SK-N-SH treated with all-trans-retinoic acid at 6 μM for 48 hours (cell line): ENCODE measurements around the gene CYBA.

Experiments
- ARNTL ChIP-seq: fragments of 450-650 bp; formaldehyde crosslinking; IDR thresholded peaks from 2 replicates; pipeline ENCODE4 v1.5.0; 2020; ENCODE audit warnings: low read depth, mild to moderate bottlenecking, moderate library complexity, borderline replicate concordance
- BACH2 ChIP-seq: fragments of 250-450 bp; sonication (Bioruptor Pico); IDR thresholded peaks from 2 replicates; pipeline ENCODE4 v1.9.0; 2021; ENCODE audit warnings: mild to moderate bottlenecking, borderline replicate concordance
- PPARA ChIP-seq: fragments of 250-450 bp; sonication (Bioruptor Pico); IDR thresholded peaks from 2 replicates; pipeline ENCODE4 v1.5.0; 2020; ENCODE audit warnings: mild to moderate bottlenecking, borderline replicate concordance
- RARB ChIP-seq: fragments of 250-450 bp; sonication (Bioruptor Pico); IDR thresholded peaks from 2 replicates; pipeline ENCODE4 v1.8.0; 2021; ENCODE audit warnings: mild to moderate bottlenecking, moderate library complexity
- SNAI2 ChIP-seq: fragments of 250-450 bp; sonication (Bioruptor Pico); IDR thresholded peaks from 2 replicates; pipeline ENCODE4 v1.5.0; 2020; ENCODE audit warnings: mild to moderate bottlenecking, moderate library complexity
- TCF4 ChIP-seq: fragments of 250-450 bp; sonication (Bioruptor Pico); IDR thresholded peaks from 2 replicates; pipeline ENCODE4 v1.8.0; 2021; ENCODE audit warnings: mild to moderate bottlenecking, moderate library complexity, borderline replicate concordance
- TOX ChIP-seq: fragments of 250-450 bp; sonication (Bioruptor Pico); IDR thresholded peaks from 2 replicates; pipeline ENCODE4 v1.8.0; 2021; ENCODE audit warnings: mild to moderate bottlenecking, moderate library complexity, borderline replicate concordance
- ZC3H10 ChIP-seq: fragments of 250-450 bp; sonication (Bioruptor Pico); IDR thresholded peaks from 2 replicates; pipeline ENCODE4 v1.5.1; 2021; ENCODE audit warnings: mild to moderate bottlenecking, moderate library complexity
- ZFP30 ChIP-seq: fragments of 450-650 bp; formaldehyde crosslinking; IDR thresholded peaks from 2 replicates; pipeline ENCODE4 v1.5.0; 2022; ENCODE audit warnings: mild to moderate bottlenecking, moderate library complexity
- TF ChIP-seq, protein P1 (sequence below): fragments of 250-450 bp; sonication (Bioruptor Pico); IDR thresholded peaks from 2 replicates; pipeline ENCODE4 v1.8.0; 2021; ENCODE audit warnings: low read depth, mild to moderate bottlenecking, moderate library complexity, borderline replicate concordance
- TF ChIP-seq, protein P2 (sequence below): fragments of 250-450 bp; sonication (Bioruptor Pico); IDR thresholded peaks from 2 replicates; pipeline ENCODE4 v1.5.0; 2020; ENCODE audit warnings: mild to moderate bottlenecking, moderate library complexity
- TF ChIP-seq, protein P3 (sequence below): fragments of 250-450 bp; sonication (Bioruptor Pico); IDR thresholded peaks from 2 replicates; pipeline ENCODE4 v1.8.0; 2020; ENCODE audit warnings: mild to moderate bottlenecking, moderate library complexity, borderline replicate concordance

- TF ChIP-seq SNAI2 (CRISPR knock-in tag) (no peak), PPARA (no peak), ZFP30 (CRISPR knock-in tag) (no peak), RARB (CRISPR knock-in tag) (no peak), ZC3H10 (CRISPR knock-in tag) (no peak), TCF4 (CRISPR knock-in tag) (no peak), ARNTL (CRISPR knock-in tag) (no peak), TOX (CRISPR knock-in tag) (no peak), BACH2 (CRISPR knock-in tag) (no peak)
- TF ChIP-seq, protein P1, sequence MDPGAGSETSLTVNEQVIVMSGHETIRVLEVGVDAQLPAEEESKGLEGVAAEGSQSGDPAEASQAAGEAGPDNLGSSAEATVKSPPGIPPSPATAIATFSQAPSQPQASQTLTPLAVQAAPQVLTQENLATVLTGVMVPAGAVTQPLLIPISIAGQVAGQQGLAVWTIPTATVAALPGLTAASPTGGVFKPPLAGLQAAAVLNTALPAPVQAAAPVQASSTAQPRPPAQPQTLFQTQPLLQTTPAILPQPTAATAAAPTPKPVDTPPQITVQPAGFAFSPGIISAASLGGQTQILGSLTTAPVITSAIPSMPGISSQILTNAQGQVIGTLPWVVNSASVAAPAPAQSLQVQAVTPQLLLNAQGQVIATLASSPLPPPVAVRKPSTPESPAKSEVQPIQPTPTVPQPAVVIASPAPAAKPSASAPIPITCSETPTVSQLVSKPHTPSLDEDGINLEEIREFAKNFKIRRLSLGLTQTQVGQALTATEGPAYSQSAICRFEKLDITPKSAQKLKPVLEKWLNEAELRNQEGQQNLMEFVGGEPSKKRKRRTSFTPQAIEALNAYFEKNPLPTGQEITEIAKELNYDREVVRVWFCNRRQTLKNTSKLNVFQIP (CRISPR knock-in tag) = no peak
- TF ChIP-seq, protein P2, sequence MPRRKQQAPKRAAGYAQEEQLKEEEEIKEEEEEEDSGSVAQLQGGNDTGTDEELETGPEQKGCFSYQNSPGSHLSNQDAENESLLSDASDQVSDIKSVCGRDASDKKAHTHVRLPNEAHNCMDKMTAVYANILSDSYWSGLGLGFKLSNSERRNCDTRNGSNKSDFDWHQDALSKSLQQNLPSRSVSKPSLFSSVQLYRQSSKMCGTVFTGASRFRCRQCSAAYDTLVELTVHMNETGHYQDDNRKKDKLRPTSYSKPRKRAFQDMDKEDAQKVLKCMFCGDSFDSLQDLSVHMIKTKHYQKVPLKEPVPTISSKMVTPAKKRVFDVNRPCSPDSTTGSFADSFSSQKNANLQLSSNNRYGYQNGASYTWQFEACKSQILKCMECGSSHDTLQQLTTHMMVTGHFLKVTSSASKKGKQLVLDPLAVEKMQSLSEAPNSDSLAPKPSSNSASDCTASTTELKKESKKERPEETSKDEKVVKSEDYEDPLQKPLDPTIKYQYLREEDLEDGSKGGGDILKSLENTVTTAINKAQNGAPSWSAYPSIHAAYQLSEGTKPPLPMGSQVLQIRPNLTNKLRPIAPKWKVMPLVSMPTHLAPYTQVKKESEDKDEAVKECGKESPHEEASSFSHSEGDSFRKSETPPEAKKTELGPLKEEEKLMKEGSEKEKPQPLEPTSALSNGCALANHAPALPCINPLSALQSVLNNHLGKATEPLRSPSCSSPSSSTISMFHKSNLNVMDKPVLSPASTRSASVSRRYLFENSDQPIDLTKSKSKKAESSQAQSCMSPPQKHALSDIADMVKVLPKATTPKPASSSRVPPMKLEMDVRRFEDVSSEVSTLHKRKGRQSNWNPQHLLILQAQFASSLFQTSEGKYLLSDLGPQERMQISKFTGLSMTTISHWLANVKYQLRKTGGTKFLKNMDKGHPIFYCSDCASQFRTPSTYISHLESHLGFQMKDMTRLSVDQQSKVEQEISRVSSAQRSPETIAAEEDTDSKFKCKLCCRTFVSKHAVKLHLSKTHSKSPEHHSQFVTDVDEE (CRISPR knock-in tag) = no peak
- TF ChIP-seq, protein P3, sequence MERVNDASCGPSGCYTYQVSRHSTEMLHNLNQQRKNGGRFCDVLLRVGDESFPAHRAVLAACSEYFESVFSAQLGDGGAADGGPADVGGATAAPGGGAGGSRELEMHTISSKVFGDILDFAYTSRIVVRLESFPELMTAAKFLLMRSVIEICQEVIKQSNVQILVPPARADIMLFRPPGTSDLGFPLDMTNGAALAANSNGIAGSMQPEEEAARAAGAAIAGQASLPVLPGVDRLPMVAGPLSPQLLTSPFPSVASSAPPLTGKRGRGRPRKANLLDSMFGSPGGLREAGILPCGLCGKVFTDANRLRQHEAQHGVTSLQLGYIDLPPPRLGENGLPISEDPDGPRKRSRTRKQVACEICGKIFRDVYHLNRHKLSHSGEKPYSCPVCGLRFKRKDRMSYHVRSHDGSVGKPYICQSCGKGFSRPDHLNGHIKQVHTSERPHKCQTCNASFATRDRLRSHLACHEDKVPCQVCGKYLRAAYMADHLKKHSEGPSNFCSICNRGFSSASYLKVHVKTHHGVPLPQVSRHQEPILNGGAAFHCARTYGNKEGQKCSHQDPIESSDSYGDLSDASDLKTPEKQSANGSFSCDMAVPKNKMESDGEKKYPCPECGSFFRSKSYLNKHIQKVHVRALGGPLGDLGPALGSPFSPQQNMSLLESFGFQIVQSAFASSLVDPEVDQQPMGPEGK (CRISPR knock-in tag) = no peak
Observed at GRCh38 chr16:88626646-88627045, 24.2 kb downstream of the CYBA start.
